Fibroblast of skin of back (primary cell): ENCODE data around the gene MAP2K6.
"Not testable (repeated sequence)": the region's sequence is repeated elsewhere in the genome, so short reads cannot be mapped to it uniquely, and the experiment has no call there.

Source experiments
- DNase-seq: peaks from one replicate; pipeline ENCODE4 v3.0.0-alpha.2; 2013

MAP2K6 gene

DNA sequence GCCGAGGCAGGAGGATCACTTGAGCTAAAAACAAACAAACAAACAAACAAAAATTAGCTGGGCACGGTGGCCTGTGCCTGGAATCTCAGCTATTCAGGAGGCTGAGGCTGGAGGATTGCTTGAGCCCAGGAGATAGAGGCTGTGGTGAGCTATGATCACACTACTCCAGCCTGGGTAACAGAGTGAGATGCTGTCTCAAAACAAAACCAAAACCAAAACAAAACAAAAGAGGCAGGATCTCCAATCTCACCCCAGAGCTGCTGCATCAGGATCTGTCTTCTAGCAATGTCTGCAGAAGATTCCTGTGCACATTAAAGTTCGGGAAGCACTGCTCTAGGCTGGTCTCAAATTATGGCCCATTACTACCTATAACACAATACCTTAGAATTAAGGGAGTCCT, 43.1 kb downstream of the MAP2K6 start:
- DNase-seq = no peak

DNA sequence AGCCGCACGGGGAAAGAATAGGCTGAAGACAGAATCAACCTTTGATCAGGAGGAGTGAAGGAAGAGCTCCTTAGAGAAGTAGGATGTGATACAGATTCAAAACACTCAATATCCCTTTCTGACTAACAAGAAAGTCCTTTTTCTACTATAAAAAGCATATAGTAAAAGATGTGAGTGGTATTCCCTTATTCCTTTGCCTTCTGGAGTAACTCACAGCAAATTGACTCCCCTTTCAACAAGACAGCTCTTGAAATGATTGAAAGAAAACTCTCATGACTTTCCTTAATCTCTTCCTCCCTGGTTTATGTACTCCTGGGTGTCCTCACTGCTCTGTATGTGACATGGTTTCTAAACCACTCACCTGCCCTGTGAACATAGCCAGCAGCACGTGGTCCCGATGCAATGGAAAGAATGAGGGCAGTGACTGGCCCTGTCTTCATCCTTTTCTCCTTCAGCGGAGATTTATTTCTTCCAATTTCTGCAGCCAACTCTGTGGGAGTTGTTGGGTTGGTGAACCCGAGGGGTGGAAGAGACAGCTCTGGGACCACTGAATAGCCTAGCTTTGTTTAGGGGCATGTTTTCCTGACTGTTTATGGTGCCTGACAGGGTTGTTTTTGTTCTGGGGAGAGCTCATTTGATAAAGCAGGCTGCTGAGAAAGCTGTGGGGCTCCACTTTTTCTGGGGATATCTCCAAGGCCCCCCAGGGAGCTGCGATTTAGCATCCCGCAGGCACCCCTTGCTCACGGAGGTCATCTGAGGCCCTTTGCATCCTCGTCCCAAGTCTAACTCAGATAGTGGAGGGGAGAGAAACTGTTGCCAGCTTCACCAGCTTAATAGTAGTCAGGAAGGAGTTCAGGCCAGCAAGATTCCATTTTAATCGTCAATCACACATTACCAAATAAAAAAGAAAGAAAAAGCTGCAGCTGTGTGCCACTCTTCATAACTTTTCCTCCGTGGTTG, 46.7 kb downstream of the MAP2K6 start:
- DNase-seq = no peak

GRCh38 chr17:69461951-69462369, 47.5 kb downstream of the MAP2K6 start:
- no peak for DNase-seq

DNA sequence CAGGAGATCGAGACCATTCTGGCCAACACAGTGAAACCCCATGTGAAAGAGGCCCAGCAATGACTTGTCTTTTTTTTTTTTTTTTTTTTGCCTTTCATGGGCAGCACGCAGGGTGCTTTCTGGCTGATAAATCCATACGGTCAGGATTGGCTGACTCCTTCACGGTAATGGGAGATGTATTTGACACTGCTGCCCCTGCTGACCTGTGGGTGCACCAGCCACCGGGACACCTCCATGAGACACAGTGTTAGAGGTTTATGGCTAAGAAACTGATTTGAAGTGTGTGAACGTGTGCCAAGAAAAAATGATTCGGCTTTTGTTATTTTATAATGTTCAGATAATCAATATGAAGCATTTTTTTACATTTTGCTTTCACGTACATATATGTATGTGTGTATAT, 48.4 kb downstream of the MAP2K6 start:
- DNase-seq = no peak

DNA sequence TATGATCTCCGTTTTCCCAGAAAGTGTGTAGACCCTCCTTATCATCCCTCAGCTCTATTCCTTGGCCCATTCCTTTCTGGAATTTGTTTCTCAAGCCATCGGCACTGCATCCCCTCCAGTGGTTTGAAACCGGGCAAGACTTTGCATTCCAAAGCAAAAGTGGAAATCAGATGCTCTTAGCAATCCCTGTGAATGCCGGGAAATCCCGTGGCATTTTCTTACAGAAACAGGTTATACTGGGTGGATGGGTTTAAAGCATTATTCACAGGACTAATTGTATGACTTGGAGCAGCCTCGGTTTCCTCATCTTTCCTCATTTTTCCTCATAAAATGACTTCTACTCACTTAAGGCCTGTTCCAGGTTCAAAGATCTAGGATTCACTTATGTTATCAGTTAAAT, 52.0 kb downstream of the MAP2K6 start:
- DNase-seq = no peak

- DNase-seq = peak; percentile 39
These were observed 52.6 kb downstream of the MAP2K6 start for GRCh38 chr17:69466905-69467667.

- DNase-seq = no peak
These were observed 53.7 kb downstream of the MAP2K6 start for GRCh38 chr17:69468207-69468606.

DNA sequence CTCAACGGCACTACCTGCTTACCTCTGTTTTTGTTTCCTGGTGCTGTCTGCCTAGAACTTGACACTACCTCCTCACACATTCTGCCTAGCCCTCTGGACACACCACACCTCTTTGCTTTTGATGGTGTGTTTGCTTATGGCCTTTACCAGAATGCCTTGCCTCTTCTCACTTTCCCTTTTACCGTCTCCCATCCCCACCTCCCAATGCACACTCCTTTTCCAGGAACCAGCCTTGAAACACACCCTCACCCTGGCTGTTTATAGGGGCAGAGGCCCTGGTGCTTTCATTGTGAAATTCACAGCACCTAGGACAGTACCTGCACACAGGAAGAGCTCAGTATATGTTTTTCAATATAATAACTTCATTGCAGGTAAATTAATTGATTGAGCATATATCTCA, 56.2 kb downstream of the MAP2K6 start:
- DNase-seq = no peak

GRCh38 chr17:69471406-69471805, 56.9 kb downstream of the MAP2K6 start:
- no peak for DNase-seq

- DNase-seq = peak; percentile 53
These were observed 59.6 kb downstream of the MAP2K6 start for GRCh38 chr17:69473841-69474831.

- DNase-seq = no peak
These were observed 62.9 kb downstream of the MAP2K6 start for GRCh38 chr17:69477204-69477902.

DNA sequence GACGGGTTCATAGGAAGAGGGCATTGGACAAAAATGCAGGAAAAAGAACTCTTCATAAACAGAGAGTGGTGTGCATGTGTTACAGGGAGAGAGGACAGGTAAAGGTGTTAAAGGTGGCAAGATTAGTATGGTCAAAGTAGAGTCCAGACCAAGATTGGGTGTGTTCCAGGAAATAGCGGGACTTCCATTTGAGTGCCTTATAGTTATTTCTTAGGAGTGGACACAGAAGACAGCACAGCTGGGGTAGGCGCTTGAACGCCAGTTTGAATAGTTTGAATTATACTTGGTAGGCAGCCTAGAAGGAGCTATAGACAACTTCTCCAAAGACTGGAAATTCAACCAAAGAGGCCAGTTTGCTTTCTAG, 63.4 kb downstream of the MAP2K6 start:
- DNase-seq = no peak

DNA sequence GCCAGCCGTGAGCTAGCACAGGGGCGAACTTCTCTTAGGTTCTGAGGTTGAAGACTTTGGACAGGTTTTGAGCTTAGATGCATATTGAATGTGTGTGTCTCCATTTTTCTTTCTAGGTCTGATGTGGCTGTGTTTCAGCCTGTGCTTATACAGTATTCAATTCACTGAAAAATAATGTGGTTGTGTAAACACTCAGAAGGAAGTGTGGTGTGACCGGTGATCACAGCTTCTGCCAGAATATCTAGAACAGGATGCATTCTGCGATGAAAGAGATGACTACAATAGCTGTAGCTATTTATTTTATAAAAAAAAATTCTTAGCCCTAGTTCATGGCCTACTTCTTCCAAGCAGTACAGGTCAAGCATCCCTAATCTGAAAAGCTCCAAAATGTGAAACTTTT, 64.4 kb downstream of the MAP2K6 start:
- DNase-seq = no peak

GRCh38 chr17:69479756-69480155, 65.3 kb downstream of the MAP2K6 start:
- not testable (repeated sequence) for DNase-seq

DNA sequence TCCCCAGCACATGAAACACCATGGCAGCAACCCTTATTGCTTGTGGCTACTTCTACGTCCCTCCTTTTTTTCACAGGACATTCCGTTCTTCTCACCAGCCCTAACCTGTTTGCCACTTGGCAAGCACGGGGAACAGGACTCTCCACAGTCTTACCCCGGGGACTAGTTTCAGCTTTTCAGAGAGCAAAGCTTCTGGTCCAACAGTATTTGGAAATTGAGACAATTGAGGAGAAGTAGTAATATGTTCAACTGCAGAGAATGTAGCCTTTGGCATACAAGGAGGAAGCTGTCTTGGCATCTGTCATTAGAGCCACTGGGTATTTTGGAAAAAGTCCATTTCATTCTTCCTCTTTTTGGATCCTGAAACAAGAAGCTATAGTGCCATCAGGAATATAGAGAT, 65.7 kb downstream of the MAP2K6 start:
- DNase-seq = no peak

DNA sequence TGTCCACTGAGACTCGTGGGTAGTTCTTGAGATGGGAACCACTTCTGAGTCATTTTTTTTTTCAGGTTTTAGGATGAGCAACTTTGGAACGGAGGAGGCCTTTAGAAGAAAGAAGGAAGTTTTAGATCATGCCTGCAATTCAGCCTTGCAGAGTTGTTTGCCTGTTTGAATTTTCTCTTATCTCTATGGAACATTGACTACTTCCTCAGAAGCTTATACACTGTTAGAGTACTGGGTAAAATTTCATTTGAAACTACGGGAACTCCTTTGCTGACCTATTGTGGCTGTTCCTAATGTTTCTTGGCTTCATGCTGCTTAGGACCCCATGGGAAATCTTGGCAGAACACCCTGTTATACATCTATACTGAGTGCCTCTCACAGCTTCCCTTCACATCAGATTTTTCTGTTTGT, 70.8 kb downstream of the MAP2K6 start:
- no peak for DNase-seq

GRCh38 chr17:69485901-69486643, 71.6 kb downstream of the MAP2K6 start:
- peak; percentile 18 for DNase-seq

- no peak for DNase-seq
These were observed 72.5 kb downstream of the MAP2K6 start for GRCh38 chr17:69486779-69487637.

GRCh38 chr17:69489313-69489712, 74.8 kb downstream of the MAP2K6 start:
- no peak for DNase-seq
